Activated CD4-positive, alpha-beta T cell treated with anti-CD3 and anti-CD28 coated beads, Interleukin-2, Interleukin-4, amounts not matched to agents 100 ng/mL and 50 ng/mL, durations not matched to agents 16 hours and 8 hours (primary cell): ENCODE data around the gene CFAP299.
"Not testable (repeated sequence)": the region's sequence is repeated elsewhere in the genome, so short reads cannot be mapped to it uniquely, and the experiment has no call there.

Experiments used
- DNase-seq: peaks from one replicate; pipeline ENCODE4 v3.0.0-alpha.2; 2020; ENCODE audit warnings: low spot score

CFAP299 gene

DNA sequence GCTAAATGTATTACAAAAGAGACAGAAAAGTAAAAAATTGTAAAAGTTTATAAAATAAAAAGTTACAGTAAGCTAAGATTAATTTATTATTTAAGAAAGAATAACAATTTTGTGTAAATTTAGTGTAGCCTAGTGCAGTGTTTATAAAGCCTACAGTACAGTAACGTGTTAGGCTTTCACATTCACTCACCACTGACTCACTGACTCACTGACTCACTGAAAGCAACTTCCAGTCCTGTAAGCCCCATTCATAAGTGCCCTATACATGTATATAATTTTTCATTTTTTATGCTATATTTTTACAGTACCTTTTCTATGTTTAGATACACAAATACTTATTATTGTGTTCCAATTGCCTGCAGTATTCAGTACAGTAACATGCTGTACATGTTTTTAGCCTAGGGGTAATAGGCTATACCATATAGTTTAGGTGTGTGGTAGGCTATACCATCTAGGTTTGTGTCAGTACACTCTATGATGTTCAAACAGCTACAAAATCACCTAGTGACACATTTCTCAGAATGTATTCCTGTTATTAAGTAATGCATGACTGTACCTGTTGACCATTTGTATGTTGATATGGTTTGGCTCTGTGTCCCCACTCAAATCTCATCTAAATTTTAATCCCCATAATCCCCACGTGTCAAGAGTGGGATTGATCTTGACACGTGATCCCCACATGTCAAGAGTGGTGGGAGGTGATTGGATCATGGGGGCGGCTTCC, 57.9 kb downstream of the CFAP299 start:
- DNase-seq, result peak; percentile 54

DNA sequence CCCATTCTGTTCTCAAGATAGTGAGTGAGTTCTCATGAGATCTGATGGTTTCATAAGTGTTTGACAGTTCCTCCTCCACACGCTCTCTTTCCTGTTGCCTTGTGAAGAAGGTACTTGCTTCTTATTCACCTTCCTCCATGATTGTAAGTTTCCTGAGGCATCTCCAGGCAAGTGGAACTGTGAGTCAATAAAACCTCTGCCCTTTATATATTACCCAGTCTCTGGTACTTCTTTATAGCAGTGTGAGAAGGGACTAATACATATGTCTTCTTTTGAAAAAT, 58.4 kb downstream of the CFAP299 start:
- no peak for DNase-seq

DNA sequence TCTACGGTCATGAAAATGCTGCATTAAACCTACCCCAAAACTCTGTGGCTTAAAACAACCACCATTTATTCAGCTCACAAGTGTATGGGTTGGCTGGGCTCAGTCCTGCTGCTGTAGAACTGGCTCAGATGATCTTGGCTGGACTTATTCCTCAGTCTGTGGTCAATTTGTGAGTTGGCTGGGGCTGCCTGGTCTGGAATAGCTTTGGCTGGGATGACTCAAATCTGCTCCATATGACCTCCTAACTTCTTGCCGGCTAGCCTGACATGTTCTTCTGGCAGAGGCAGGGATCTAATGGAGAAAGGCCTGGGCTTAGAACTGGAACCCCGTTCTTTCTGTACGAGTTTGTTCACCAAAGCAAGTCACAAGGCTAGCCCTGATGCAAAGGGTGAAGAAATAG, 71.7 kb downstream of the CFAP299 start:
- DNase-seq, result no peak

DNA sequence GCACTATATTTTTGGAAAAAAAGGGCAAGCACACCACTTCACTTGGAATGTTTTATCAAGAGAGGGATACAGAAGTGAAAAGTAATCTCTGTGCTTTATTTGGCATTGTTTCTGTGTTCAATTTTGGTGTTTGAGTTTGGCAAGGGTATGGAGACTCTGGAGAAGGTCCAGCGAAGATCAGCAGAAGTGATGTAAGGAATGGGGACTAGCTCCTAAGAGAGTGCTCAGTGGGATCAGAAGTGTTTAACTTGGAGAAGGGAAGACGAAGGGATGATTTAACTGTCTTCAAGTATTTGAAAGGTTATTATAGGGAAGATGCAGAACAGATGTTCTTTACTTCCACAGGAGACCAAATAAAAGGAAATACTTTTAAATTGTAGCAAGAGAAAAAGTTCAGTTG, 74.3 kb downstream of the CFAP299 start:
- DNase-seq, result no peak

DNA sequence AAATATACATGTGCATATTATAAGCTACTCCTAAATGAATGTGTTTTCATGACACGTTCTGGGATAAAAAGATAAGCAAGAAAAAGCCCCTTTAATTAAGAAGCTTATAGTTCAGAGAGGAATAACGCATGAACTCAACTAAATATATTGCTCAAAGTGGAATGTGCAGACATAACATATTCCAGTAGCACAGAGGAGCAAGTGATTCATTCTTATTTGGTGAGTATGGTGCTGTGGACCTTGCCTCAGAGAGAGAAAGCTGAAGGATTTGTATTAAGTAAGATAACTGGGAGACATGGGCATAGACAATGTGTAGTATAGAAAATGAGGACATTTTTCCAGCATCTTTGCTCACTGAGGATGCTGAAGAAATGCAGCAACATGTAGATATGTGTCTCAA, 76.8 kb downstream of the CFAP299 start:
- no peak for DNase-seq

DNA sequence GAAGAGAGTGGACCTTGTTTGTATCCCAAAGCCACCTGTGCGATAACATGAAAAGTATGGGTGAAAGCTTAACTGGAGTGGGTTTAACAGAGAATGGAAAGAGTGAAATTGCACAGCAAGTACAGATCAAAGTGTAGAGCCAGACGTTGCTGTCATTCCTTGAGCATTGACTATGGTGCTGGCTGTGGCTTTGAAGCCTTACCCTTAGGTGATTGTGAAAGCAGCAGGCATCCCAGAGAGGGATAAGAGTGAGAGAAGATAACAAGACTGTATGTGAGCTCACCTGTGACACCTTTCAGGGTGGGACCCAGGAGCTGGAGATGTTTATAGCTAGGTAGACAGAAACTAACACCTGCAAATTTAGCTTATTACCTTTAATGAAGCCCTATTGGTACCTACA, 77.6 kb downstream of the CFAP299 start:
- DNase-seq, result no peak

DNA sequence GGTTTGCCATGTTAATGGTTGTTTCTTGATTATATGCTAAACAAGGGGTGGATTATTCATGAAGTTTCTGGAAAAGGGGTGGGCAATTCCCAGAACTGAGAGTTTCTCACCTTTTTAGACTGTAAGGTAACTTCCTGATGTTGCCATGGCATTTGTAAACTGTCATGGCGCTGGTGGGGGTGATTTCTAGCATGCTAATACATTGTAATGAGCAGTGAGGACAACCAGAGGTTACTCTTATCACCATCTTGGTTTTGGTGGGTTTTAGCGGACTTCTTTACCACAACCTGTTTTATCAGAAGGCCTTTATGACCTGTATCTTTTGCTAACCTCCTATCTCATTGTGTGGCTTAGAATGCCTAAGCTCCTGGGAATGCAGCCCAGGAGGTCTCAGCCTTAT, 81.5 kb downstream of the CFAP299 start:
- no peak for DNase-seq

DNA sequence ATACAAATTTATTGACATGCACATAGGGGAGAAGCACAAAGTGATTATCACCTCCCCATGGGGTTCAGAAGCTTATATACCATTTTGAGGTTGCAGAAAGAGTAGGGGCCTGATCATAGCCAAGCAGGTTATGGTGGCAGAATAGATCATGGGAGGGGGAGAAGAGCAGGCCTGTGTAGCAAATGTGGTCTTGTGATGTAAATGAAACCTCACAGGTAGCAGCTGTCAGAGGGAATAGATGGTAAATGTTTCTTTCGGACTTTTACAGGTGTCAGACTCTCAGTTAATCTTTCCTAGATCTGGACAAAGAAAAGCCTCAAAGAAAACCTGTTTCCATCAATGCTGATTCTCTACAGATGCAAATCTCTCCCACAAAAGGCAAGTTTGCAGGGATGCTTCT, 84.4 kb downstream of the CFAP299 start:
- no peak for DNase-seq

DNA sequence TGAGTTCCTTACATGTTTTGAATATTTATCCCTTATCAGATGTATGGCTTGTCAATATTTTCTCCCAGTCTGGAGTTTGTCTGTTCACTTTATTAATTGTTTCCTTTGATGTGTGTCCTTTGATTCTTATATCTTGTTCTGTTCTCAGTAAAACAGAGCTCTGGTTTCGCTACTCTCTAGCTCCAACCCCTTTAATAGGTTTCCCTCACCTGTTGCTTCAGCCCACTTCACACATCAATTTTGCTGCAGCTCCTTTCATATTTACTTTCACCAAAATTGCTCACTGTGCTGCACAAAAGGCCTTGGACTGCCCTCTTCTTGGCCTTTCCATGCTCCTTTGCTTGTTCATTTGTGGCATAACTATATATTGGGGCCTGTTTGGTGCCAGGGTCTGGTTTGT, 85.1 kb downstream of the CFAP299 start:
- DNase-seq, result no peak

DNA sequence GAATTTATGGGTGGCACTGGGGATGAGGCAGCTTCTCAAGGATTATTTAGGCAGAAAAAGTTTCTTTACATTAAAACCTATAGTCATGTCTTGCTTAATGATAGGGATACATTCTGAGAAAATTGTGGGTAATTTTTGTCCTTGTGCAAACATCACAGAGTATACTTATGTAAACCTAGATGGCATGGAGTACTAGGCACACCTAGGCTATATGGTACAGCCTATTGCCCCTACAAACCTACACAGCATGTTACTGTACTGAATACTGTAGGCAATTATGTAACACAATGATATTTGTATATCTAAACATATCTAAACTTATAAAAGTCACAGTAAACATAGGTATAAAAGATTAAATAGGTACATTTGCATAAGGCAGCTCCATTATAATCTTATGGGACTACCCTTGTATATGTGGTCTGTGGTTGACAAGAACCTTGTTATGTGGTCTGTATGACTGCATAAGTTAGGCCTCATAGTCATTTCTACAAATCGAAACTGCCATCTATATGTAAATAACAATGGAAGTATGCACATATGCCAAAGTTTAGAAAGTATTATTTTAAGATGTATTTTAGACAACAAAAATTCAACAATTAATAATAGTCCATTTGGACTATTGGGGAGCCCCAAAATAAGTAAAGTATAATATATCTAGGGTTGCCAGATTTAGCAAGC, 87.3 kb downstream of the CFAP299 start:
- peak; percentile 4 for DNase-seq

DNA sequence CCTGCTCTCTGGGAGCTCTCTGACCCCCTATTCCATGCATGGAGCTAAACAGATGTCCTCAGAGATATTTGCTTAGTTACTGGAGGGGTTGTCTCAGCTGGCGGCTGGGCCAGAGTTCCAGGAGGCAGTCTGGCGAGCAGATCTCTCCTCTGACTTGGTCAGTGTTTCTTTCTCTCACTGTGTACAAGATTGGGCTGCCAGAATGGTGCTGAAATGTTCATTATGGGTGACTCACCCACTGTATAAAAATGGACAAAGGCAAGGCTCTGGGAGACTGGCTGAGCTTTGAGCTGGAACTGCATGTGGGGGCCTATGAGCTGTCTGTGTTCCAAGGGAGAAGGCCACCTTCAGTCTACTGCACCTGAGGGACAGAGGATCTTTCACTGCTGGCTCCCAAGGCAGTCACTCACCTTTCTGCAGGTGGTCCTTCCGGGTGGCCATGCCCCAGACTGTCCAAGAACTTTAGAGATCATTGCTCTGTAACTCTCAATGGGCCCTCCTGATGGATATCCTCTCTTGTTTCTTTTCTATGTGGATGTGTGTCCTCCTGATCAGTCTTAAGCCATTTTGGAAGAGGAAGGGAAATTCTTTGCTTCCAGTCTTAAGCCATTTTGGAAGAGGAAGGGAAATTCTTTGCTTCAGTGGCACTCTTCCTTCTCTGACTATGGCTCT, 88.2 kb downstream of the CFAP299 start:
- DNase-seq, result no peak

DNA sequence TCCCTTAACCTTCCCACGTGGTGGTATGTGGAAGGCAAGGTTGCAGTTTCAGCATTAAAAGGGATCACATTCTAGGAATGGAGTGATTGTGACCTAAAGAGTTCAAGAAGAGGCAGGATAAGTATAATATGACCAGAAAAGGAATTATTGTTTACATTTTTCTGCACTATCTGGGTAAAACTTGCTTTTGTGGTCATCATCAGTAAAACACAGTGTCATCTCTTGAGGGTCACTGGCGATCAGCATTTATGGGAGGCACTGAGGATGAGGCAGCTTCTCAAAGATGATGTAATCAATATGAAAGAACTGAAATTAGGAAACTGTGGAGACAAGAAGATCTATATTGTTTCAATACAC, 88.7 kb downstream of the CFAP299 start:
- DNase-seq, result no peak

DNA sequence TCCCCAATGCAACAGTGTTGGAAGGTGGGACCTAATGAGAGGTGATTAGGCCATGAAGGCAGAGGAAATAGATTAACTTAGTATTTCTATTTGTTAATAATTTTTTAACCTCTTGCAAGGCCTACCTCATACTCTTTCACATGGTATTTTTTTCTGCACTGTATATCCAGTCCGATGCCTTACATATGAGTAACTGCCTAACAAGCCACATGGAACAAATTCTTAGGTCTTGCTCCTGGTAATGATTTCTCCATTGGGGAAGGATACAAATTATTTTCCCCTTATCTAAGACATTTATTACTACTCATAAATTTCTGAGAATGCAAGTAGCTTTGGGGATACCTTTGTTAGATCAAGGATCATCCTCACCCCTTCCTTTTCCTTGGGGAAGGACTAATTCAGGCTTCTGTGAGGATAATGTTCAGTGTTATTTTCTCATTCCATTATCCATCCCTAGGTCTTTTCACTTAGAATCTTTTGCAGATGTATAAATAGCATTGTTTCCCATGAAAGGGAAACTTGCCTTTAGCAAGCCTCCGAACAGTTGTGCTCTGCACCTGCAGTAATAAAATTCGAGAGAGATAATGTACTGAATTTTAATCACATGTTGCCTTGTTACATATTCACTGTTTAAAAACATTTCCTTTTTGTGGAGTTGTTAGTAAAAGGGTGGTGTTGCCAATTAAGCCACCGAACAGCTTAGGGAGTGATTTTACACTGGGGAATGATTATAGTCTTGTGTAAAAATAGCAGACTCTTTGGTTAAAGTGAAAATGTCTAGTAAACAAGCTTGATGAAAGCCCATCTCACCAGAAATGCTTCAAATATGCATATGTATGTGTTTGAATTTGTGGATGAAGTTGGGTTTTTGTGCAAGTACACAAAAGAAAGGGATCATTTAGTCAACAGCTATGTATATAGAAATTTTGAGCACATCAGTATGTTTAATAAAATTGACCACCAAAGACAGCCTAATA, 89.9 kb downstream of the CFAP299 start:
- DNase-seq, result no peak

DNA sequence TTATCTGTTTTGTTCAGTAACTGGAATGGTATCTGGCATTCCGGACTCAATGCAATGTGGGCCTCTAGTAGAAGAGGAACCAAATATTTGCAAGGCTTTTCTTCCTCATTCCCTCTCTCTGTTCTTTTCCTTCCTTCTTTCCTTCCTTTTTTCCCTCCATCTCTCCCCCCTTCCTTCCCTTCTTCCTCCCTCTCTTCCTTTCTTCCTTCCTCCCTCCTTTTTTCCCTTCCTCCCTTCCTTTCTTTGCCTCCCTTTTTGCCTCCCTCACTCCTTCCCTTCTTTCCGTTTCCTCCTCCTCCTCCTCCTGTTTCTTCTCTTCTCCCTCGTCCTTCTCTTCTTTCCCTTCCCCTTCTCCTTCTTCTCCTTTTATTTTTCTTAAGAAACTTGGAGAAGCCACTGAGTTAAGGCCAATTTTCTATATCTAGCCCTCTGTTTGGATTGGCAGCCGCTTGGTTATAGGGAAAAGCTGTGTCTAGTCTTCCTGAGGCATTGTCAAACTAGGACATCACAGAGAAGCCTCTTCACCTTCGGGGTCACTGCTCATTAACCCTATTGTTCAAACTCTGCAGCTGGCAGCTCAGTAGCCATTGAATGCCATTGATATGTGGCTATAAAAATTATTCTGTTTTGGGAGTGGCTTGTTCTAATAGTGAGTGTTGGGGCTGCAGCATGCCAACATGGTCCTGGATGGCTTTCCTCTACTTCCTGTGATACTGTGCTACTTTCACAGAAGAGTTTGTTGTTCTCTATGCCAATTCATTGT, 95.9 kb downstream of the CFAP299 start:
- DNase-seq, result no peak

DNA sequence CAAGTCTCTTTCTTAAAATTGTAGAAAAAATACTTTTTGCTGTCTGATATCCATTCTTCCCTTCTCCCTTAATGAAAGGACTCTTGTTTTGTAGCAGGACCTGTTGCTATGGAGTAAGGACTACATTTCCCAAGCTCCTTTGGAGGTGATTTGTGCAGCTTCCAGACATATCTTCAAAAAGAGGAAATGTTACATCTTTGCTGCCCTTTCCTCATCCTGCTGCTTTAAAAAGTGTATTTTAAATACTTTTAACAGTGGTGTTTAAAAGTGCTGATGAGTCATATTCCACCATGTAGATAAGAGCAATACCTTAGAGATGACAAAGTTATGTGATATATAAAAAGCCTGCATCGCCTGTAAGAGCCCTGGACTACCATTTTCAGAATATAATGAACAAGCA, 98.7 kb downstream of the CFAP299 start:
- DNase-seq, result no peak

DNA sequence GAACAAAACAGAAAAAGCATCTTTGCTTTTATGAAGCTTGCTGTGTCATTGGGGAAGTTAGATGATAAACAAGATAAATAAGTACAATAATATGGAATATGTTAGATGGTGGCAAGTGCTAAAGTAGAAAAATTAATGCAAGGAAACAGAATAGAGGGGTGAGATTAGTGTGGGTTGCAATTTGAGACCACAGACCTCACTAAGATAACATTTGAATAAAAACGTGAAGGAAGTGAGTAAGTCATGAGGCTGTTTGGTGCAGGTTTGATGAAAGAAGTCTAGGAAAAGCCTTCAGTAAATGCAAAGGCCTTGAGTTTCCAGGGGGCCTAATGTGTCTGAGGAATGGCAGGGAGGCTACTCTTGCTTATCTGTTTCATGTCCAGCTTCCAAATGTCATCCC, 102.5 kb downstream of the CFAP299 start:
- DNase-seq, result no peak

DNA sequence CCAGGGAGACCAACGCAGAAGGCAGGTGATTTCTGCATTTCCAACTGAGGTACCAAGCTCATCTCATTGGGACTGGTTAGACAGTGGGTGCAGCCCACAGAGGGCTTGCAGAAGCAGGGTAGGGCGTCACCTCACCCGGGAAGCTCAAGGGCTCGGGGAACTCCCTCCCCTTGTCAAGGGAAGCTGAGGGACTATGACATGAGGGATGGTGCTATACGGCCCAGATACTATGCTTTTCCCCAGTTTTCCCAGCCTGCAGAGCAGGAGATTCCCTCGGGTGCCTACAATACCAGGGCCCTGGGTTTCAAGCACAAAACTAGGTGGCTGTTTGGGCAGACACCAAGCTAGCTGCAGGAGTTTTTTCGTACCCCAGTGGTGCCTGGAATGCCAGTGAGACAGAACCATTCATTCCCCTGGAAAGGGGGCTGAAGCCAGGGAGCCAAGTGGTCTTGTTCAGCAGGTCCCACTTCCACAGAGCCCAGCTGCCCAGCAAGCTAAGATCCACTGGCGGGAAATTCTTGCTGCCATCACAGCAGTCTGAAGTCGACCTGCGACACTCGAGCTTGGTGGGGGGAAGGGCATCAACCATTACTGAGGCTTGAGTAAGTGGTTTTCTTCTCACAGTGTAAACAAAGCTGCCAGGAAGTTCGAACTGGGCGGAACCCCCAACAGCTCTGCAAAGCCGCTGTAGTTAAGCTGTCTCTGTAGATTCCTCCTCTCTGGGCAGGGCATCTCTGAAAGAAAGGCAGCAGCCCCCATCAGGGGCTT, 103.9 kb downstream of the CFAP299 start:
- DNase-seq, result not testable (repeated sequence)

DNA sequence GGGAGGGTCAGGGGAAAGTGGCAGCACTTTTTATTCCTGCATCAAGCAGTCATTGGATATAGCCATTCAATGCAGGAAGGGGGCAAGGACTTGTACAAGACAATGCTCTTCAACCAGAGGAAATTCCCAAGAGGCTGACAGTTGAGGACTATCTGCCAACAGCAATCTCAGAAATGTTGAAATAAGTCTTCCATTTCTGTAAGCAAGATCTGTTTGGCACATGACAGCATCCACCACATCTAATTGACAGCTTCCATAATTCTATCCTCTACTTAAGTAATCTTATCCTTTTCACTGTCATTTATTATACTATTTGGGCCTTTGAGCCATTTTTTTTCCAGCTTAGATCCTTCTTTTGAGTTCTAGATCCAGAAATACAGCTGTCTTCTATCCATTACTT, 110.7 kb downstream of the CFAP299 start:
- no peak for DNase-seq

DNA sequence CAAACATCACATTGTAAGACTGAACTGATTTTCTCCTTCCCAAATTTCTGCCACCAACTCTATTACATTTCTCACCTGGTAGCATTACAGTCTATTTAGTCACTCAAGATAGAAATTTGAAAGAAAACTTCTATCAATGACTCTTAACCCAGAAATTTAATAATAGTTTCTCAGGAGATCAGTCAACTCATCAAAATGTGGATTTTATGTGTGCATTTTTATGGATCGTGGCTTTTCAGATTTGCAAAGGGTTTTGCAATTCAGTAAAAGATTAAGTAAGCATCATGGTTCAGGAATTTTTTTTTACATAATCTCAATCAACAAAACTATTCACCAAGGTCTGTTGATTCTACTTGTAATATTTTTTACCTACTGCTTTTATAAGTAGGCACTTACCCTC, 111.1 kb downstream of the CFAP299 start:
- DNase-seq, result no peak

DNA sequence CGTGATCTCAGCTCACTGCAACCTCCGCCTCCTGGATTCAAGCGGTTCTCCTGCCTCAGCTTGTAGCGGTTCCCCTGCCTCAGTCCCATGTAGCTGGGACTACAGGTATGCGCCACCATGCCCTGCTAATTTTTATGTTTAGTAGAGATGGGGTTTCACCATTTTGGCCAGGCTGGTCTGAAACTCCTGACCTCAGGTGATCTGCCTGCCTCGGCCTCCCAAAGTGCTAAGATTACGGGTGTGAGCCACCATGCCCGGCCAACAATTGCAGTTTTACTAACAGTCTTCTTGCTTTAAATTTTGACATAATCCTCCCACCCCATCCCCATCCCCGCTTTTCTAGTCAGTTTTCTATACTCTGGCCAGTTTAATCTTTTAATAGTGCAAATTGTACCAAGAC, 112.0 kb downstream of the CFAP299 start:
- DNase-seq, result no peak

DNA sequence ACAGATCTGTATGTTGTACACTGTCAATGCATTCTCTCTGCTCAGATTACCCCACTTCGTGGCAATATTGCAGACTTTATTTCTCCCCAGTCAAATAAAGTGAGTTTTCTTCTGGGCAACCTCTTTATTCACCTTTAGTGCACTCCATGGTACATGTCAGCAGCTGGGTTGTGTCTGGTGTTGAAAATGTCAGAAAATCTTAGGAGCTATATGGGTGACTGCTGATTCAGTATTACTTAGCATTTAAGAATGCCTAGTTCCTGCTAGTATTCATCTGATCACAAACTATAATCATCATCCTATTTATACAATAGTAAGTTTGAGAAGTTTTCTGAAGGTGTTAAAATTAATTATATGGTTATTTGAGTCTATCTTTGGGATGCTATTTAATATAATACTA, 112.5 kb downstream of the CFAP299 start:
- no peak for DNase-seq
